Limb (tissue), 2 donors: Measurements from ENCODE around the gene GKN2.
A peak's percentile ranks its signal among the peaks of the same experiment; 100 is the strongest.
"Not testable (repeated sequence)": the region's sequence is repeated elsewhere in the genome, so short reads cannot be mapped to it uniquely, and the experiment has no call there.

Source experiments
- DNase-seq, 2 donors: peaks; one replicate each; pipeline ENCODE4 v3.0.0-alpha.2; 2016; ENCODE audit errors: extremely low spot score in 2 of 2

The GKN2 gene

DNA sequence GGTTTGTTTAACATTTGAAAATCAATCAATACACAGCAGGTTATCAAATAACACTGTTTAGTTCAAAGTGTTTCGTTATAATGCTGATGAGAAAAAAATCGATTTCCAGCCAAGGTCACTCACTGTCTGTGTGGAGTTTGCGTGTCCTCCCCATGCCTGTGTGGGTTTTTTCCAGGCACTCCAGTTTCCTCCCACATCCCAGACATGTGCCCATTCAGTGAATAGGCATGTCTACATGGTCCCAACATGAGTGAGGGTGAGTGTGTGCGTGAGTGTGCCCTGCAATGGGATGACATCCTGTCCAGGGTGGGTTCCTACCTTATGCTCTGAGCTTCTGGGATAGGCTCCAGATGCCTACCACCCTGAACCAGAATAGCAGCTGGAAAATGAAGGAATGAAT lies 8.7 kb upstream of the GKN2 start:
- no peak for DNase-seq

DNA sequence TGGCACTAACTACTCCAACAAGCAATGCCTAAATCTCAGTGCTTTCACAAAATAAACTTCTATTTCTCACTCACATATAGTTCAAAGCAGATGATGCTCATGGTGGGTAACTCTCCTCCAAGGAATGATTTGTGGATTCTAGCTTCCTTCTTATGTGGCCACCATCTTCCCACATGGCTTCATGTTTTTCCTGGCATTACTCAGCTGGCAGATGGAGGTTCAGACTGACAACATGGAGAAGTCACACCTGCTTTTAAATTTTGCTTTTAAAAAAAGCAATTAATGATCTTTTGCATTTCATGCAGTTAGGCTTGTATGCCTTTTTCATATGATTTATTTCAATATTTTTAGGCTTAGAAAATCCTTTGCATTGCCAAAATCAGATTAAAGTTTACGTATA lies 6.3 kb upstream of the GKN2 start:
- DNase-seq: no peak

DNA sequence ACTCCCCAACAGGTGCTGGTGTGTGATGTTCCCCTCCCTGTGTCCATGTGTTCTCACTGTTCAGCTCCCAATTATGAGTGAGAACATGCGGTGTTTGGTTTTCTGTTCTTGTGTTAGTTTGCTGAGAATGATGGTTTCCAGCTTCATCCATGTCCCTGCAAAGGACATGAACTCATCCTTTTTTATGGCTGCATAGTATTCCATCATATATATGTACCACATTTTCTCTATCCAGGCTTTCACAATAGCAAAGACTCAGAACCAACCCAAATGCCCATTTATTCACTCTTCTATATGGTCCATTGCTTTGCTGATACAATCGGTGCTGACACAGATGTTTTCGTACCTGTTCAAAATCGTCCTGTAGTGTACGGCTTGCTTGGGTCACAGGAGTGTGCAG lies 2.7 kb upstream of the GKN2 start:
- DNase-seq: not testable (repeated sequence)

DNA sequence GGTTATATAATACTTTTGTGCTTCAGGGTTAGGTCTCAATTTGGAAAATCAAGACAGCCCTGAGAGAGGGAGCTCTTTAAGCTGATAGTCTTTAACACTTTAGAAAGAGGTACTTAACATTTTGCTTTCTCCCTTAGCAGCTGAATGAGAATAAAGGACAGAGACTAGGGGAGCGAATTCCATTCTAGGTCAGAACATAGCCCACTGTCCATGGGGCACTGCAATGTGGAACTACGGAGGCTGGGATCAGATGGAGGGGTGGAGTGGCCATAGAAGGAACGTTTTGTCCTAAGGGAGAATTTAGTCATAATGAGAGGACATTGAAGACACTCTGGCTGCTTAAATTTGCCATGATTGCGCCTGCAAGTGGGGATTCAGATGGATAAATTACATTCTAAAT lies 794 bp downstream of the GKN2 start:
- no peak for DNase-seq

DNA sequence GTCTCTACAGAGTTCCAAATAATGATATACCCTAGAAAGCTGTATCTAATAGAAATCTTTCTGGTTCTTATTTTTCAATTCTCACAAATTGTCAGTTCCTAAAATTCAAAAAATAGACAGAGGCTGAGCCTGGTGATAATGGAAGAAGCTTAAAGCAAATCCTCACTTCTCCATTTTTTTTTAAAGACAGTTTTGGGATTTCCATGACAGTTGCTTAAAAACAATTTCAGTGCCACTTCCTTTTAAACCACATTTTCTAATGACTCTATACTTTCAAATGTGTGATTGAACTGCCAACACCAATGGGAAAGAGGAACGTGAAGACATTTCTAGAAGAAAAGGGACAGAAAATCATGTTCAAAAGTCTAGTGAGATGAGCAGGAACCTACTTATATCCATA lies 4.0 kb downstream of the GKN2 start:
- no peak for DNase-seq

DNA sequence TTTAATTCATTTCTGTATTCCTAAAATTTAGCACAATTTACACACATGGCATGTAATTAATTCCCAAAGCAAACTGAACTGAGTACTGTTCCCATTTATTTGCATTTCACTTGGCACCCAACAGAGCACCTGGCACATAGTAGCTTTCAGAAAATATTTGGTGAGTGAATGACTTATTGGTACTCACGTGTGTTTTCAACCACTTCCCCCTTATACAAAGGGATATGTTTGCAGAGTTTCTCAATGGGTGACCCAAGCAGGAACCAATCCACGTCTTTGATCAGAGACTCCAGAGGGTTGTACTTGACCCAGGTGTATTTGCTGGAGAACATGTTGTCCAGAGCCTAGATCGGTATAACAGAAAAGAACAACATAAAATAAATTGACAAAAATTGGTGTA lies 6.6 kb downstream of the GKN2 start:
- DNase-seq: no peak

DNA sequence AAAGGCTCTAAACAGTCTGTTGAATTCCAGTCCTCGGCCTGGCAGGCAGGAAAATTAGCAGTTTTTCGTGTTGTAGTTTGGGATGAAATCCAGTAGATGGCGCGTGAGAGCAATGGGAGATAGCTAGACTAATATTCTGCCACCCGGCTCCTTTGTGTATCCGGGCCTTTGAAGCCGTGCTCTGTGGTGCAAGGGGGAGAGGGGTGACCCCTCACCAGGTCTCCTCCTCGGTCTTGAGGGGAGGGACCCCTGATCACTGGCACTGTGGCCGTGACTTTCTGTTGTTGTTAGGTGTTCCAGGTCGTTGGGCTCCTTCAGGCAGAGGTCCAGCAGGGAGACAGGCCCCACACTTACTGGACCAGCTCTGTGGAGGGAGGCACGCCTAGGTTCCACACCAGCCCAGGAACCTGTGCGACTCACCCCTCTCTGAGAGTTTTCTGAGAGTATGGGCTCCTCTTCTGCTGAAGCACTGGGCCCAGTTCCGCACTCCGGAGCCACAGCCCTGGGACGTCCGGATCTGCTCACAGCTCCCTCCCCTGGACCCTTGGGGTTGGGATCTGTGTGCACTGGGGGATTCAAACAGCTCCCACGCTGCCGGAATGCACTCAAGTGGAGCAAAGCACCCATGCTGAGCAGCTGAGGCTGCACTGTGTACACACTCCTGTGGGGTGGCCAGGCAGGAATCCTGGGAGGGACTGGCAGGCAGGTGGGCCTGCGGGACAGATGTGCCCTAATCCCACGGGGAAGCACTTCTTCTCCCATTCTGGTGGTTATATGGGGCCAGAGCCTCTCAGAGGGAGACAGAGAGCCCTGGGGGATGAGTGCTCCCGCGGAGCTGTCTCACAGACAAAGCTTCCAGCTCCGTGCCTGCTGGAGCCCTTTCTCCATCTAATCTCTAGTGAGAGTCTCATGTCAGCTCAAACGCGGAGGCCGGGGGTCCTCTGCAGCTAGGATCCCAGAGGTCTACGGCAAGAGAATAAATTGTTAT lies 8.8 kb downstream of the GKN2 start:
- DNase-seq: peak; percentile 79 to 81

DNA sequence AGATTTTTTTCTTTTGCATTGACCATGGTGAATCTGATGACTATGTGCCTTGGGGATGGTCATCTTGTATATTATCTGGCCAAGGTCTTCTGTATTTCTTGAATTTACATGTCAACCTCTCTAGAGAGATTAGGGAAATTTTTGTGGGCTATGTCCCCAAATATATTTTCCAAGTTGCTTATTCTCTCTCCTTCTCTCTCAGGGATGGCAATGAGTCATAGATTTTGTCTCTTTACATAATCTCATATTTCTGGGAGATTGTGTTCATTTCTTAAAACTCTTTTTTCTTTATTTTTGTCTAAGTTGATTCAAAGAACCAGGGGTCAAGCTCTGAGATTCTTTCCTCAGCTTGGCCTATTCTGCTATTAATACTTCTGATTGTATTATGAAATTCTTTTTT lies 9.9 kb downstream of the GKN2 start:
- no peak for DNase-seq

DNA sequence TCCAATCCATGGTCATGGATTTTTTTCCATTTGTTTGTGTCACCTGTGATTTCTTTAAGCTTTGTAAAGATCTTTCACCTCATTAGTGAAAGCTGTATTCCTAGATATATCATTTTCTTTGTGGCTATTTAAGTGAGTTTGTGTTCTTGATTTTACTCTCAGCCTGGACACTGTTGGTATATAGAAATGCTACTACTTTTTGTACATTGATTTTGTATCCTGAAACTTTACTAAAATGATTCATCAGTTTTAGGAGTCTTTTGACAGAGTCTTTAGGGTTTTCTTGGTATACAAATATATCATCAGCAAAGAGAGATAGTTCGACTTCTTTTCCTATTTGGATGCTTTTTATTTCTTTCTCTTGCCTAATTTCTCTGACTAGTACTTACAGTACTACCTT lies 12.3 kb downstream of the GKN2 start:
- DNase-seq: no peak

DNA sequence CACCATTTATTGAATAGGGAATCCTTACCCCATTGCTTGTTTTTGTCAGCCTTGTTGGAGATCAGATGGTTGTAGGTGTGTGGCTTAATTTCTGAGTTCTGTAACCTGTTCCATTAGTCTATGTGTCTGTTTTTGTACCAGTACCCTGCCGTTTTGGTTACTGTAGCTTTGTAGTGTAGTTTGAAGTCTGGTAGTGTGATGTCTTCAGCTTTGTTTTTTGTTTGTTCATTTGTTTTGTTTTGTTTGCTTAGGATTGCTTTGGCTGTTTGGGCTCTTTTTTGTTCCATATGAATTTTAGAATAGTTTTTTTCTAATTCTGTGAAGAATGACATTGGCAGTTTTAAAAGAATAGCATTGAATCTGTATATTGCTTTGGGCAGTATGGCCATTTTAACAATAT lies 12.7 kb downstream of the GKN2 start:
- no peak for DNase-seq

DNA sequence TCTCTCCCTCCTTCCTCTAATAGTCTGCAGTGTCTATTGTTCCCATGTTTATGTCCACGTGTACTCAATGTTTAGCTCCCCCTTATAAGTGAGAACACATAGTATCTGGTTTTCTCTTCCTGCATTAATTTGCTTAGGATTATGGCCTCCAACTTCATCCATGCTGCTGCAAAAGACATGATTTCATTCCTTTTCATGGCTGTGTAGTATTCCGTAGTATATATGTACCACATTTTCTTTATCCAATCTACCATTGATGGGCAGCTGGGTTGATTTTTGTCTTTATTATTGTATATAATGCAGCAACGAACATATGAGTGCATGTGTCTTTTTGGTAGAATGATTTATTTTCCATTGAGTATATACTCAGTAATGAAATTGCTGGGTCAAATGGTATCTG lies 13.8 kb downstream of the GKN2 start:
- DNase-seq: no peak

DNA sequence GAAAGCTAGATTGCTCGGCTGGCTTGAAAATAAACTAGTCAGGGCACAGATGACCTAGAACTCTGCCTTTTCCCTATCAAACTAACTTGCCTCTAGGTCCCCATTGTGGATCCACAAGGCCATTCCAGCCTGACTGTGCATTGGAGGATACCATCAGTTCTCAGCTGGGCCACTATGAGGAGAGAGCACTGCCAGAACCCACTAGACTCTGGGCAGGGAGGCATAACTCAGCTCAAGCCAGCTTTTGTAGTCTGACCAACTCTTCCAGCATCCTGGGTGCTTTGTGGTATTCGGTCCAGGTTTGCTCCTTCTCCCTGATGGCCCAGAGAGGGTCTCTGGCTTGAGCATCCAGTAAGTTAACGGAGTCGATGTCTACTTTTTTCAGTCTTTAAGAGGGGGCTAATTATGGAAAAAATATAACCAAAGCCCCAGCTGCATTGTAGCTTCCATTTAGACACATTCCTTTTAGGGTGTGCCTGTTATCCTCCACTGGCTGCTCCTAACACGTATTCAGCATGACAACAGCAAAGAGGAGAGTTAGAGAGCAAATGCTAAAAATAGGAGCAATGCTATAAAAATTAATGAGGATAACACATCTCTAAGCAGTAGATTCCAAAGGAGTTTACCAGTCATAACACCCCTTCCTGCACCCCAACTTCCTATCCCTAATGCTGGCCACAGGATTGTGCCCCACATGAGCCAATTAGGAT lies 15.2 kb downstream of the GKN2 start:
- no peak for DNase-seq

DNA sequence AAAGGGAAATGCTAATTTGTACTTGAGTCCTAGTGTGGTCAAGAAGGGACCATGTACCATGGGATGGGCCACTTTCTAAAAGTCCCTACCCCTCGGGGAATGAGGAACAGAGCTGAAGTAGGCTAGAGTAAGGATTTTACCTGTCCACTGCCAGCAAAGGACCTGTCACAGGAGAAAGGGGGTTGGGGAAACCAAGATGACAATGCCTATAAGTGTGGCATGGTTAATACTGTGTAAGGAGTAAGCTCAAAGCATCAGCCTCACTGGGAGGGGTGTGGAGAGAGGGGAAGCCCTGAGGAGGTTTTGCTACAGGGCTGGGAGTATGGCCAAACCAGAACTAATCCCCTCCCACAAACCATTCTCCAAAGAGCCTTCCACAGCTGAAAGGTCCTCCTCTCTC lies 15.8 kb downstream of the GKN2 start:
- DNase-seq: no peak

DNA sequence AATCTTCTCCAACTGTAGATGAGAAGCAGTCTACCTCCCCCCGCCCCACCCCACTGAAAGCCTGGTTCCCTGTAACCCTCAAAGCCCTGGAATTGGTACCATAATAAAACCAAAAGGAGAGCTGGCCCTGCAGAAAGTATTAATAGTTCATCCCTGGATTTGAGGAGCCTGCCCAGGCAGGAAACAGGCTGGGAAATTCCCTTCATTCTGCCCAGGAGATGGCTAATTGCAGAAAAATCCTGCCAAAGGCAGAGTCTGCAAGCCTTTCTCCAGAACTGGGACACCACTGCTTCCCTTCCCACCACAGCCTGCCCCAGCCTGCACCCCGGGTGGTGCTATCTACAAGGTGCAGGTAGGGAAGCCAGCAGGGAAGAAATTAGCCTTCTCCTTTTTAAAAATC lies 16.3 kb downstream of the GKN2 start:
- no peak for DNase-seq

DNA sequence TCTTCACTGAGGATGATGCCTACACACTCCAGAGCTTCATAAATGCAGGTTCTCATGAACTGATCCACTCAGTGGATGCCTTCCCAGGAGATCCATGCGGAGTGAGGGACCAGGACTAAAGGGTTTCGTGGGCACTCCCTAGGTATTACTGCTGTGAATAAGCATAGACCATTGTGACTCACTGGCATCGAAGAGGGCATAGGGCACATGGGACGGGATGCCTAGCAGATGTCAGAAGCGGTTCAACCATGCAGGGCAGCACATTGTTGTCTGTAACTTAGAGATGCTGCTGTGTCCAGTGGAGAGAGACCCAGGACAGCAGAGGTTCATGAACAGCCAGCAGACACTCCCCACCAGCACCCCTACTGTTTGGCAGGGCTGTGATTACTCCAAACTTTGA lies 17.2 kb downstream of the GKN2 start:
- no peak for DNase-seq

DNA sequence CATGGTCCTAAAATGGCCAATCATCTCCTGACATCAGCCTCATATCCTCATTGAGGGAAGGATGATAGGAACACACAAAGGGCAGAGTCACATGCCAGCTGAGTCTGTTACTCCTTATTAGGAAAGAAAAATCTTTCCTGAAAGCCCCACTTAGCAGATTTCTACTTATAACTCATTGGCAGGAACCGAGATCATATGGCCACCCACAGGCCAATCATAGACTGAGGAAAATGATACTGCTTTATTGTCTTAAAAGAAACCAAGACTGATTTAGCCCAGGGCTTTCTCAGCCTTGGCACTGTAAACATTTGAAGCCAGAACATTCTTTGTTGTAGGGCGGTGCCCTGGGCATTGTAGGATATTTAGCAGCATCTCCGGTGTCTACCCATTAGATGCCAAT lies 18.7 kb downstream of the GKN2 start:
- DNase-seq: no peak

DNA sequence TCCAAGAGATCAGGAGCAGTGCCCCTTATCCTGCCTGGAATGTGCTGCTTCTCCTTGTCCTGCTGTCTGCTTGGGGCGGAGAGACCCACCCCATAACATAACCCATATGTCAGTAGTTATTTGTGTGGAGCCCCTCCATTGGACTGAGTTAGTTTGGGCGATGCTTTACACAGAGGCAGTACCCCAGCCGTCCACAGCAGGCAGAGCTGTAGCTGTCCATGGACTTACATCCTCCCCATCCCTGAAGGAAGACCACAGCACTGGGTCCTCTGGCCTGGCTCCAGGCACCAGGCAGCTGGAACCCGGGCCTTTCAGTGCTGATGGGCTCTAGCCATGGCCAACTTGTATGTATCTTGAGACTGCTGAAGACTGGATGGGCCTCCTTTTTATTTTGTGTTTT lies 20.3 kb downstream of the GKN2 start:
- DNase-seq: no peak

DNA sequence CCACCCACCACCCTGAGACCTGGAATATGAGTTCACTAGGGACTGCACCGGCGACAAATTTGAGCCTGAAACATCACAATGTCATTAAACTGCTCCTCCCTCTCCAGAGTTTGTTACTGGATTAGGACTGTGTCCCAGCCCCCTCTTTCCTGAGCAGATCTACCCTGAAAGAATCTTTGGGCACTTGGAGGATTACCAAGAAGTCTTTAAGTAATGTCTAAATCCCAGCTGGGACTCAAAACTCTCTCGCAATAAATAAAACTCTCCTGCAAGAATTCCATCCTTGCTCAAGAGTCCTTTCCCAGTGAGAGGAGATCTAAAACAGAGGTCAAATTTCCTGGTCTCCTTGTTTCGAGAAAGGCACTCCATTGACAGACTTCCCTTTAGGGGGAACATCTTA lies 20.9 kb downstream of the GKN2 start:
- no peak for DNase-seq

DNA sequence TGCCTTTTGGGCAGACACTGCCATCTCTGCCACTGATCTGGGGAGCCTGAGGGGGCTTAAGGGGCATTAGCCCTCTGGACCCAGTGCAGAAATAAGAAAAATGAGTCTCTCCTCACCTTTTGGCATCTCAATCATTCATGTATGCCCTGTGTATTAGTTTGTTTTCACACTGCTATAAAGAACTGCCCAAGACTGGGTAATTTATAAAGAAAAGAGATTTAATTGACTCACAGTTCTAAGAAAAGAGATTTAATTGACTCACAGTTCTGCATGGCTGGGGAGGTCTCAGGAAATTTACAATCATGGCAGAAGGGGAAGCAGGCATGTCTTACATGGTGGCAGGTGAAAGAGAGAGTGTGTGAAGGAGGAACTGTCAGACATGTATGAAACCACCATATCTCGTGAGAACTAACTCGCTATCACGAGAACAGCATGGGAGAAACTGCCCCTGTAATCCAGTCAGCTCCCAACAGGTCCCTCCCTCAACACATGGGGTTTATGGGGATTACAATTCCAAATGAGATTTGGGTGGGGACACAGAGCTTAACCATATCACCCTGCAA lies 21.5 kb downstream of the GKN2 start:
- no peak for DNase-seq

DNA sequence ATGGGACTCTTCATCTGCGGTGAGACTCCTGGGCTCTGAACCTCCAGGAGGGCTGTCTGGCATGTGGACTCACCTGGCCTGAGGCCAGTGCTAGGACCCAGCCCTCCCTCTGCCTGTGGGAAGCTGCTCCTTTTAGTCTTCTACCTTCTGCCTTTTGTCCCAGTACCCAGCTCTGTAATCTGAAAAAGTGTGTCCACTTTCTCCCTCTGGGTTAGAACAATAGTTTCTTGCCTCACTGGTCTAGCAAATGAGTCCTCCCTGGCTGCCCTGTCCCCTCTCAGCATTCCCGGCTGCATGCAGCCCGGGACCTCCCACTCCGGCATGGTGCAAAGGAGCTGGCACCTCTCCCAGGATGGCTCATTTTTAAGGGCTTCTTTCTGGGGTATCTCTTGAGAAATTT lies 25.9 kb downstream of the GKN2 start:
- DNase-seq: no peak

DNA sequence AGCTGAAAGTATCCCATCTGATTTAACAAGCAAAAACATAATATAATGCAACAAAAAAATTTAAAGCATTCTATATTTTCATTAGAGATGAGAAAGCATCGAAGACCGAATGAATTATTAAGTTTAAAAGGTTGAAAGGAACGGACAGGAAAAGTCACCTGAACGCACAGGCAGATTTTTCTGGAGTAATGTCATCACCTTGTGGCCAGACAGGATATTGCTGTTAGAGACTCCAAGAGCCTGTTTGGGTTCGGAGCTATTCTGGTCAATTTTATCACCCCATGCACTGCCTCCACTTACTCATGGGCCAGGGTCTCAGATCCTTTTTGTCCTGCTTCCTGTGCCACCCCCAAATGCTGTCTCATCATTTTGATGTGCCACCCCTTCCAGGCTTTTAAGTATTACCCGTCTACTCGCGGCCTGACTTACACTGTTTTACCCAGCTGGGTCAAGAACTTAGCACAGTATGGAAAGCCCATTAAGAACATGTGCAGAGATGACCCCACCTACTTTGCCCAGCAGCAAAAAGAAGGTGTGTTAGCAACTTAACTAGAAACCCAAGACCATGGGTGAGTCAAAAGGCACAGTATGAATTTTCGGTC lies 27.3 kb downstream of the GKN2 start:
- peak; percentile 50 to 52 for DNase-seq

DNA sequence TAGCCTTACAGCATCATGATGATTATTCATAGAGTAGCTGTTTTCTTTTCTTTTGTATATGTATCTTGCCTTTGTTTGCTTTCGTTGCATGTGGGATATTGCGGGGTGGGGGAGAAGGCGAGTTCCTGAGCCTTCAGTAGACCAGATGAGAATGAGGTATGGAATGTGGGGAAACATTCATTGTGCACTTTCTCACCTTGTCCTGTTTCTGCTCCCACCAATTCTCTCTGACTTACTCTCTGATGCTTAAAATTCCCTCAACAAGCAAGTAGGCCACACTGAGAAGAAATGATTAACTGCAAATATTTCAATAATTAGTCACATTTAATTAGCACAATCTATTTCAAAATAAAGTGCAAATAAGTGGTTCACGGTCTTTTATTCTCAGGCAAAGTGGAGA lies 31.0 kb downstream of the GKN2 start:
- no peak for DNase-seq
